ENCODE measurements around the gene FLNA.

DNA sequence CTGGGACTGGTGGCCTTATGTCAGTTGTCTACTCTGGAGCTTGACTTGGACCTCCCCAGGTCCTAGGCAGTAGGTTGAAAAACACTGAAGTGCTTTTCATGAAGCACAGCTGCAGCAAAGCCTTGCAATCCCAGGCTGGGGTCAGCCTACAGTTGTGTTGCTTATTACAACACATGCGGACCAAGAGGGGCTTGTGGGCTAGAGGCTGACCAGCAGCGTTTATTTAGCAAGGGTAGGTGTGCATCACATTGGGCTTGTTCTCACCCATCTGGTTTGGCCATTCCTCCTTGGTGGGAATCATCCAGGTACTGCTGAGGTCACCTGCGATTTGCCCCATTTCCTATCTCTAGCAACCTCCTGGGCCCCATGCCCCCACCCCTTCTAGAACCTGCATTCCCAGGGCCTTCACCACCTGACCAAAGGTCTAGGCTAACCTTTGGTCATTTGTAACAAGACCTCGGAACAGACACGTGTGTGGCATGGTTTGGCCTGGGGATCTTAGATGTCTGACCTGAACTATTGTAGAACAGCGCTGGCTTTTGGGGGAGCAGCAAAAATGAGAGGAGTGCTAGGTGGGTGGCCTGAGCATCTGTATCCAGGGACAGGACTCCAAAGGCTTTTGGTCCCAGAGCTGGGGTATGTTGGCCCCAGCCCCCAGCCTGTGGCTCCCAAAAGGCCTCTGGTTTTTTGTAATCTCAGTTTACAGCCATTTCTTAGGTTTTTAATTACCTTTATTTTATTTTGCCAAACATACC is 26.8 kb upstream of the FLNA start:
- TF ChIP-seq, protein P1, sequence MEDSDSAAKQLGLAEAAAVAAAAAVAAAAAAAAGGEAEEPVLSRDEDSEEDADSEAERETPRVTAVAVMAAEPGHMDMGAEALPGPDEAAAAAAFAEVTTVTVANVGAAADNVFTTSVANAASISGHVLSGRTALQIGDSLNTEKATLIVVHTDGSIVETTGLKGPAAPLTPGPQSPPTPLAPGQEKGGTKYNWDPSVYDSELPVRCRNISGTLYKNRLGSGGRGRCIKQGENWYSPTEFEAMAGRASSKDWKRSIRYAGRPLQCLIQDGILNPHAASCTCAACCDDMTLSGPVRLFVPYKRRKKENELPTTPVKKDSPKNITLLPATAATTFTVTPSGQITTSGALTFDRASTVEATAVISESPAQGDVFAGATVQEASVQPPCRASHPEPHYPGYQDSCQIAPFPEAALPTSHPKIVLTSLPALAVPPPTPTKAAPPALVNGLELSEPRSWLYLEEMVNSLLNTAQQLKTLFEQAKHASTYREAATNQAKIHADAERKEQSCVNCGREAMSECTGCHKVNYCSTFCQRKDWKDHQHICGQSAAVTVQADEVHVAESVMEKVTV (CRISPR knock-in tag; IDR thresholded peaks at IDR 0.05) = no peak
- TF ChIP-seq YY1 (IDR thresholded peaks at IDR 0.05; ENCODE audit: borderline replicate concordance in 1 of 3, control insufficient read depth in 1 of 3, extremely low read depth in 1 of 3, insufficient read depth in 3 of 3, insufficient read length in 1 of 3, insufficient replicate concordance in 2 of 3, low read depth in 1 of 3, low read length in 2 of 3) (peak in 1 of 3 experiments; percentile 13), CTCF (IDR thresholded peaks at IDR 0.05 in 2 of 3, conservative IDR thresholded peaks at IDR 0.05 in 1 of 3; ENCODE audit: insufficient read depth in 2 of 3, low read depth in 1 of 3, low read length in 3 of 3) (no peak), ZZZ3 (IDR thresholded peaks at IDR 0.05) (no peak), ETV6 (IDR thresholded peaks at IDR 0.05; ENCODE audit: borderline replicate concordance in 1 of 2, low read depth in 2 of 2, low read length in 1 of 2) (no peak), ETV6 (CRISPR knock-in tag; IDR thresholded peaks at IDR 0.05; ENCODE audit: borderline replicate concordance) (no peak; the same call in 1 of the 2 replicates), PHB (CRISPR knock-in tag; IDR thresholded peaks at IDR 0.05) (no peak), EP300 (IDR thresholded peaks at IDR 0.05; ENCODE audit: low read length) (no peak), NFATC3 (IDR thresholded peaks at IDR 0.05) (no peak), SMARCA4 (IDR thresholded peaks at IDR 0.05) (no peak), RAD21 (CRISPR knock-in tag; conservative IDR thresholded peaks at IDR 0.05 in 1 of 2, IDR thresholded peaks at IDR 0.05 in 1 of 2) (no peak)
